HCT116 (cell line): Measurements from ENCODE around the gene ANKRD13B.

Source experiments
- EZH2 ChIP-seq: fragments of 200-600 bp; sonication (generic); IDR thresholded peaks from 2 replicates; pipeline ENCODE4 v1.6.1; 2017; ENCODE audit warnings: antibody characterized with exemption, mixed run types
- POLR2A ChIP-seq: IDR thresholded peaks from 2 replicates; pipeline ENCODE4 v1.7.0; 2011; ENCODE audit warnings: borderline replicate concordance; ENCODE audit not compliant: insufficient read depth, insufficient read length; ENCODE audit errors: extremely low read depth
- POLR2AphosphoS5 ChIP-seq: IDR thresholded peaks from 2 replicates; pipeline ENCODE4 v1.6.1; 2011; ENCODE audit warnings: mild to moderate bottlenecking, low read depth, low read length, moderate library complexity
- REST ChIP-seq: IDR thresholded peaks from 2 replicates; pipeline ENCODE4 v1.6.1; 2012; ENCODE audit warnings: low read depth
- YY1 ChIP-seq: IDR thresholded peaks from 2 replicates; pipeline ENCODE4 v1.6.1; 2011; ENCODE audit warnings: low read length, low read depth, moderate library complexity, mild to moderate bottlenecking; ENCODE audit not compliant: insufficient replicate concordance; ENCODE audit errors: extremely low read depth
- TF ChIP-seq, protein P1 (sequence below), 3 experiments: fragments of 200-600 bp in 1 of 3; sonication (generic) in 1 of 3; IDR thresholded peaks in 2 of 3; conservative IDR thresholded peaks in 1 of 3; 2 replicates each; pipeline ENCODE4 v1.5.1; 2012 to 2017; ENCODE audit warnings: low read depth in 2 of 3, low read length in 2 of 3, antibody characterized with exemption in 1 of 3, borderline replicate concordance in 1 of 3, control low read depth in 1 of 3, mild to moderate bottlenecking in 1 of 3, mixed read lengths in 1 of 3, mixed run types in 1 of 3, moderate library complexity in 1 of 3; ENCODE audit not compliant: insufficient read depth in 1 of 3

- TF ChIP-seq POLR2AphosphoS5 (no peak), POLR2A (no peak), EZH2 (no peak), YY1 (no peak), REST (no peak)
- TF ChIP-seq, protein P1, sequence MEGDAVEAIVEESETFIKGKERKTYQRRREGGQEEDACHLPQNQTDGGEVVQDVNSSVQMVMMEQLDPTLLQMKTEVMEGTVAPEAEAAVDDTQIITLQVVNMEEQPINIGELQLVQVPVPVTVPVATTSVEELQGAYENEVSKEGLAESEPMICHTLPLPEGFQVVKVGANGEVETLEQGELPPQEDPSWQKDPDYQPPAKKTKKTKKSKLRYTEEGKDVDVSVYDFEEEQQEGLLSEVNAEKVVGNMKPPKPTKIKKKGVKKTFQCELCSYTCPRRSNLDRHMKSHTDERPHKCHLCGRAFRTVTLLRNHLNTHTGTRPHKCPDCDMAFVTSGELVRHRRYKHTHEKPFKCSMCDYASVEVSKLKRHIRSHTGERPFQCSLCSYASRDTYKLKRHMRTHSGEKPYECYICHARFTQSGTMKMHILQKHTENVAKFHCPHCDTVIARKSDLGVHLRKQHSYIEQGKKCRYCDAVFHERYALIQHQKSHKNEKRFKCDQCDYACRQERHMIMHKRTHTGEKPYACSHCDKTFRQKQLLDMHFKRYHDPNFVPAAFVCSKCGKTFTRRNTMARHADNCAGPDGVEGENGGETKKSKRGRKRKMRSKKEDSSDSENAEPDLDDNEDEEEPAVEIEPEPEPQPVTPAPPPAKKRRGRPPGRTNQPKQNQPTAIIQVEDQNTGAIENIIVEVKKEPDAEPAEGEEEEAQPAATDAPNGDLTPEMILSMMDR (IDR thresholded peaks at IDR 0.05 in 2 of 3, conservative IDR thresholded peaks at IDR 0.05 in 1 of 3; ENCODE audit: borderline replicate concordance in 1 of 3, insufficient read depth in 1 of 3, low read depth in 2 of 3, low read length in 2 of 3) = peak; percentile 16 to 40 (median 24); a peak in 3 of 6 replicates
Measured at GRCh38 chr17:29567554-29568330, 25.2 kb upstream of the ANKRD13B start.
